GM23338 (cell line): ENCODE measurements around the gene UXS1. TPM values are rescaled to one million over a fixed set of nuclear protein-coding genes. Genes with fewer than 3 reads are reported as not detected.
"Not testable (repeated sequence)": the region's sequence is repeated elsewhere in the genome, so short reads cannot be mapped to it uniquely, and the experiment has no call there.

Source experiments
- ATAC-seq: fragments of 200-7000 bp; cut with Tn5 transposase; 3 replicates; pipeline ENCODE4 v1.9.1; 2020
- DNase-seq: peaks from one replicate; pipeline ENCODE4 v3.0.0-alpha.2; 2015; ENCODE audit warnings: low spot score
- H2AFZ ChIP-seq: fragments of 200-600 bp; sonication (generic); 2 replicates; pipeline ENCODE4 v1.8.0; 2016; ENCODE audit warnings: antibody characterized with exemption, mild to moderate bottlenecking, moderate library complexity
- H3F3A ChIP-seq: fragments of 200-600 bp; sonication (generic); replicated peaks from 2 replicates; pipeline ENCODE4 v1.8.0; 2017; ENCODE audit warnings: antibody characterized with exemption, mixed run types, low read depth
- H3K27ac ChIP-seq: fragments of 200-600 bp; sonication (generic); 2 replicates; pipeline ENCODE4 v1.6.1; 2016; ENCODE audit warnings: low read depth
- H3K27me3 ChIP-seq: fragments of 200-600 bp; sonication (generic); 2 replicates; pipeline ENCODE4 v1.8.0; 2016; ENCODE audit warnings: mild to moderate bottlenecking, mixed run types, moderate library complexity; ENCODE audit not compliant: insufficient read depth
- H3K36me3 ChIP-seq: fragments of 200-600 bp; sonication (generic); 2 replicates; pipeline ENCODE4 v1.8.0; 2016; ENCODE audit warnings: mild to moderate bottlenecking; ENCODE audit not compliant: insufficient read depth
- H3K4me1 ChIP-seq: fragments of 200-600 bp; sonication (generic); 2 replicates; pipeline ENCODE4 v1.8.0; 2016; ENCODE audit warnings: mild to moderate bottlenecking, moderate library complexity; ENCODE audit not compliant: insufficient read depth
- H3K4me2 ChIP-seq: fragments of 200-600 bp; sonication (generic); 2 replicates; pipeline ENCODE4 v1.7.1; 2017; ENCODE audit warnings: mixed run types
- H3K4me3 ChIP-seq: fragments of 200-600 bp; sonication (generic); 2 replicates; pipeline ENCODE4 v1.6.1; 2016; ENCODE audit warnings: mixed run types
- H3K79me2 ChIP-seq: fragments of 200-600 bp; sonication (generic); replicated peaks from 2 replicates; pipeline ENCODE4 v1.8.0; 2017; ENCODE audit warnings: mild to moderate bottlenecking; ENCODE audit not compliant: insufficient read depth
- H3K9me2 ChIP-seq: fragments of 200-600 bp; sonication (generic); 2 replicates; pipeline ENCODE4 v1.8.0; 2017; ENCODE audit not compliant: insufficient read depth
- H4K20me1 ChIP-seq: fragments of 200-600 bp; sonication (generic); replicated peaks from 2 replicates; pipeline ENCODE4 v1.8.0; 2017; ENCODE audit warnings: mild to moderate bottlenecking; ENCODE audit not compliant: insufficient read depth
- H3K27ac Mint-ChIP-seq: 2 replicates; pipeline ENCODE4 v1.8.0; 2020; ENCODE audit warnings: inconsistent platforms, mild to moderate bottlenecking, moderate library complexity, mixed read lengths
- H3K27me3 Mint-ChIP-seq: 3 replicates; pipeline ENCODE4 v1.8.0; 2022; ENCODE audit warnings: low read depth, mild to moderate bottlenecking, moderate library complexity, mixed read lengths, inconsistent platforms; ENCODE audit not compliant: insufficient read depth, poor library complexity
- H3K36me3 Mint-ChIP-seq: 3 replicates; pipeline ENCODE4 v1.8.0; 2021; ENCODE audit warnings: low read depth, mild to moderate bottlenecking, inconsistent platforms, moderate library complexity, mixed read lengths
- H3K4me1 Mint-ChIP-seq: 3 replicates; pipeline ENCODE4 v1.8.0; 2020; ENCODE audit warnings: mild to moderate bottlenecking, inconsistent platforms, mixed read lengths
- H3K4me3 Mint-ChIP-seq: 3 replicates; pipeline ENCODE4 v1.8.0; 2021; ENCODE audit warnings: moderate library complexity, mild to moderate bottlenecking, inconsistent platforms, mixed read lengths
- H3K9me3 Mint-ChIP-seq: 3 replicates; pipeline ENCODE4 v1.8.0; 2020; ENCODE audit warnings: moderate library complexity, mild to moderate bottlenecking, inconsistent platforms, mixed read lengths
- CREB1 ChIP-seq: fragments of 250-450 bp; sonication (Bioruptor Pico); IDR thresholded peaks from 2 replicates; pipeline ENCODE4 v1.5.0; 2020; ENCODE audit warnings: low read depth, mild to moderate bottlenecking, moderate library complexity
- CTCF ChIP-seq, 2 experiments: fragments of 200-600 bp in 1 of 2; sonication (generic) in 1 of 2; conservative IDR thresholded peaks; 2 replicates each; pipeline versions ENCODE4 v1.5.1 to v1.6.1; 2016 to 2017; ENCODE audit warnings: antibody characterized with exemption in 2 of 2, low read depth in 2 of 2, mild to moderate bottlenecking in 2 of 2, moderate library complexity in 1 of 2
- ETS1 ChIP-seq: IDR thresholded peaks from 2 replicates; pipeline ENCODE4 v1.6.1; 2016; ENCODE audit warnings: antibody characterized with exemption
- NANOG ChIP-seq: IDR thresholded peaks from 2 replicates; pipeline ENCODE4 v1.6.1; 2016; ENCODE audit warnings: antibody characterized with exemption, borderline replicate concordance
- POLR2AphosphoS5 ChIP-seq: IDR thresholded peaks from 2 replicates; pipeline ENCODE4 v1.6.1; 2016; ENCODE audit warnings: antibody characterized with exemption, low read depth
- REST ChIP-seq: IDR thresholded peaks from one replicate; pipeline ENCODE4 v1.6.1; 2018; ENCODE audit warnings: antibody characterized with exemption; ENCODE audit not compliant: unreplicated experiment
- STAT1 ChIP-seq: IDR thresholded peaks from one replicate; pipeline ENCODE4 v1.6.1; 2016; ENCODE audit warnings: antibody characterized with exemption; ENCODE audit not compliant: unreplicated experiment
- ZNF114 ChIP-seq: fragments of 250-450 bp; sonication (Bioruptor Pico); IDR thresholded peaks from 2 replicates; pipeline ENCODE4 v1.5.0; 2020; ENCODE audit warnings: mild to moderate bottlenecking, moderate library complexity
- ZNF331 ChIP-seq: fragments of 250-450 bp; sonication (Bioruptor Pico); IDR thresholded peaks from 2 replicates; pipeline ENCODE4 v1.5.0; 2020; ENCODE audit warnings: low read depth, mild to moderate bottlenecking, moderate library complexity
- polyA plus RNA-seq: library from polyadenylated mRNA; unstranded; fragments of >200 nt; fragmentation: Nextera tagmentation; extraction: Ambion mirVana; gene quantifications from 2 replicates; pipeline ENCODE4 v1.2.1, GENCODE V29; 2016
- total RNA-seq: library from RNA; depleted of rRNA; stranded (reverse); fragments of >200 nt; shearing (Covaris generic); gene quantifications from 2 replicates; pipeline ENCODE4 v1.2.3, GENCODE V29; 2014

Gene UXS1
- total and polyA plus RNA-seq, 2 experiments from 2014 or later: 48.7 to 131 TPM

GRCh38 chr2:106219813-106220212 lies 25.7 kb upstream of the UXS1 start (continued):
- TF ChIP-seq CREB1 (no peak), NANOG (no peak), POLR2AphosphoS5 (no peak)

DNA sequence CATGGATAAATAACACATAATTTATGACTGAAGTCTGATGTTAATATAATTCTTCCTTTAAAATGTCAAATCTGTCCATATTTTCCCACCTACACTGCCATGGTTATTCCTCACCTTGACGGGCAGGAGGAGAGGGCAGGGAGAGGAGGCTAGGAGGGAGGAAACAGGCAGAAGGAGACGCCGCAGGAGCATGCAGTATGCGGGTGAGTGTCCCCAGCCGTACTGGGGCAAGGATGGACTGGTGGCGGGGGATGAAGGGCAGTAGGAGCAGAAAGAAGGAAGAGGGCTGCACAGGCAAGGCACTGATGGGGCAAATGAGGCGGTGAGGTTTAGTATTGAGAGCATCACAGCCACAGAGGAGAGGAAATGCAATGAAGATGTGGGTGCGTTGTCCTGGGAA lies 25.1 kb upstream of the UXS1 start:
- H3K36me3 Mint-ChIP-seq, H3K4me3 Mint-ChIP-seq, H3K4me1 ChIP-seq, H3K79me2 ChIP-seq, DNase-seq, H3K27me3 Mint-ChIP-seq, H3K9me3 Mint-ChIP-seq, H3K36me3 ChIP-seq, H3K27me3 ChIP-seq, H3K27ac ChIP-seq, H3K4me2 ChIP-seq, H3K27ac Mint-ChIP-seq, H3K4me3 ChIP-seq, H3K9me2 ChIP-seq, H4K20me1 ChIP-seq, H2AFZ ChIP-seq, H3K4me1 Mint-ChIP-seq, H3F3A ChIP-seq: not testable (repeated sequence)
- ATAC-seq: peak; percentile 60

DNA sequence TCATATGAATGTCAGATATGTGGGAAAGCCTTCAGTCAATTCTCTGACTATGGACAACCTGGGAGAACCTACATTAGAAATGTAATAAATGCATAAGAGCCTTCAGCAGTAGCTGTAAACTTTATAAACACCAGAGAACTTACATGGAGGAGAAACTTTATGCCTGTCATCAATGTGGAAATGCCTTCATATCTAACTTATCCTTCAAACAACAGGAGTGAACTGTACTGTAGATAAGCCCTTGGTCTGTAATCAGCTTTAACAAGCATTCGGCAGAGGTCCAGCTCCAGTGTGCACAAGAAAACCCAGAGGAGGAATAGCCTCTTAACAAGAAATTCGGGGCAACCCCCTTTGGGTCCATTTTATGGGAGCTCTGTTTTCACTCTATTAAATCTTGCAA lies 14.8 kb upstream of the UXS1 start:
- H3K27ac ChIP-seq: no peak overlapping the region
- Mint-ChIP-seq H3K27me3 (no peaks in the 10 kb centered on the region), H3K36me3 (no peaks in the 10 kb centered on the region), H3K4me3 (no peak overlapping the region), H3K9me3 (peaks cover 3% of the 10 kb centered on the region; the same call in 2 of the 3 replicates), H3K27ac (no peak overlapping the region), H3K4me1 (no peaks in the 10 kb centered on the region; the same call in 1 of the 3 replicates)
- H3K27me3 ChIP-seq: no peaks in the 10 kb centered on the region
- H3K36me3 ChIP-seq: no peaks in the 10 kb centered on the region
- no peak for TF ChIP-seq REST
- no peak for TF ChIP-seq STAT1
- TF ChIP-seq NANOG: no peak
- TF ChIP-seq CTCF (conservative IDR thresholded peaks at IDR 0.05; ENCODE audit: low read depth in 2 of 2): no peak
- no peak for TF ChIP-seq ZNF331 (CRISPR knock-in tag)
- no peak for TF ChIP-seq ETS1
- TF ChIP-seq POLR2AphosphoS5: no peak
- no peak for TF ChIP-seq ZNF114 (CRISPR knock-in tag)
- no peak for TF ChIP-seq CREB1
- DNase-seq (no peak), ATAC-seq (no peak)
- H2AFZ ChIP-seq: no peak overlapping the region
- H3K9me2 ChIP-seq: no peaks in the 10 kb centered on the region
- H3K79me2 ChIP-seq: no peaks in the 10 kb centered on the region
- no peak overlapping the region for H3K4me2 ChIP-seq
- H4K20me1 ChIP-seq: no peaks in the 10 kb centered on the region
- no peaks in the 10 kb centered on the region for H3K4me1 ChIP-seq
- no peaks in the 10 kb centered on the region for H3F3A ChIP-seq
- H3K4me3 ChIP-seq: no peak overlapping the region
